Neural cell (in vitro differentiated cells): ENCODE results near the gene ARHGEF16. TPM values are rescaled to one million over a fixed set of nuclear protein-coding genes. Genes with fewer than 3 reads are reported as not detected.

ENCODE experiments used
- H2AFZ ChIP-seq: fragments of 200-600, 300-800 bp; sonication (generic), shearing (Covaris generic); 2 replicates; pipeline ENCODE4 v1.6.0; 2014; ENCODE audit warnings: low read depth, mild to moderate bottlenecking, antibody characterized with exemption, low read length, moderate library complexity
- H3F3A ChIP-seq: fragments of 200-600 bp; shearing (Covaris generic); 2 replicates; pipeline ENCODE4 v1.6.1; 2016; ENCODE audit warnings: mild to moderate bottlenecking, moderate library complexity, mixed read lengths, antibody characterized with exemption, low read length; ENCODE audit not compliant: insufficient read depth, poor library complexity, severe bottlenecking
- H3K27ac ChIP-seq: fragments of 200-600, 300-800 bp; sonication (generic), shearing (Covaris generic); 2 replicates; pipeline ENCODE4 v1.5.1; 2014; ENCODE audit warnings: mild to moderate bottlenecking, low read length, moderate library complexity
- H3K27me3 ChIP-seq: fragments of 300-800, 200-600 bp; sonication (generic), shearing (Covaris generic); 2 replicates; pipeline ENCODE4 v1.6.0; 2014; ENCODE audit warnings: mild to moderate bottlenecking, low read depth, low read length, moderate library complexity; ENCODE audit not compliant: insufficient read depth
- H3K36me3 ChIP-seq: fragments of 300-800, 200-600 bp; sonication (generic), shearing (Covaris generic); 2 replicates; pipeline ENCODE4 v1.5.1; 2014; ENCODE audit warnings: mild to moderate bottlenecking, antibody characterized with exemption, low read length, moderate library complexity; ENCODE audit not compliant: insufficient read depth
- H3K4me2 ChIP-seq: fragments of 300-800, 200-600 bp; sonication (generic), shearing (Covaris generic); 2 replicates; pipeline ENCODE4 v1.6.0; 2014; ENCODE audit warnings: mild to moderate bottlenecking, low read length
- H3K4me3 ChIP-seq: fragments of 300-800, 200-600 bp; sonication (generic), shearing (Covaris generic); 2 replicates; pipeline ENCODE4 v1.5.1; 2014; ENCODE audit warnings: mild to moderate bottlenecking, low read length, moderate library complexity
- H3K79me2 ChIP-seq: fragments of 200-600 bp; shearing (Covaris generic); replicated peaks from 2 replicates; pipeline ENCODE4 v1.6.0; 2014; ENCODE audit warnings: mild to moderate bottlenecking, low read length, moderate library complexity; ENCODE audit not compliant: insufficient read depth
- H3K9ac ChIP-seq: fragments of 300-800, 200-600 bp; sonication (generic), shearing (Covaris generic); 2 replicates; pipeline ENCODE4 v1.6.1; 2016; ENCODE audit warnings: mild to moderate bottlenecking, low read length, mixed read lengths
- H3K9me2 ChIP-seq: fragments of 200-600 bp; shearing (Covaris generic); 2 replicates; pipeline ENCODE4 v1.6.1; 2016; ENCODE audit warnings: mild to moderate bottlenecking, low read length, mixed read lengths; ENCODE audit not compliant: insufficient read depth
- H3K9me3 ChIP-seq: fragments of 200-600, 300-800 bp; sonication (generic), shearing (Covaris generic); 2 replicates; pipeline ENCODE4 v1.6.1; 2016; ENCODE audit warnings: mild to moderate bottlenecking, mixed run types, low read length, moderate library complexity, mixed read lengths
- H4K20me1 ChIP-seq: fragments of 200-600 bp; shearing (Covaris generic); 2 replicates; pipeline ENCODE4 v1.6.1; 2016; ENCODE audit warnings: mild to moderate bottlenecking, mixed run types; ENCODE audit not compliant: insufficient read depth
- CTCF ChIP-seq: fragments of 450-650 bp; IDR thresholded peaks from 2 replicates; pipeline ENCODE4 v1.5.1; 2014; ENCODE audit warnings: antibody characterized with exemption, mild to moderate bottlenecking, moderate library complexity; ENCODE audit not compliant: poor library complexity, severe bottlenecking
- EP300 ChIP-seq: fragments of 450-650 bp; conservative IDR thresholded peaks from 2 replicates; pipeline ENCODE4 v1.6.1; 2014; ENCODE audit warnings: antibody characterized with exemption, mild to moderate bottlenecking, moderate library complexity; ENCODE audit not compliant: poor library complexity, severe bottlenecking
- EZH2 ChIP-seq: fragments of 200-600, 300-800 bp; shearing (Covaris generic), sonication (generic); IDR thresholded peaks from 2 replicates; pipeline ENCODE4 v1.6.1; 2014; ENCODE audit warnings: antibody characterized with exemption, low read length, borderline replicate concordance, mild to moderate bottlenecking; ENCODE audit not compliant: insufficient read depth, poor library complexity, severe bottlenecking
- MXI1 ChIP-seq: fragments of 450-650 bp; conservative IDR thresholded peaks from 2 replicates; pipeline ENCODE4 v1.6.1; 2014; ENCODE audit warnings: antibody characterized with exemption, mild to moderate bottlenecking; ENCODE audit not compliant: poor library complexity, severe bottlenecking
- POLR2AphosphoS5 ChIP-seq: IDR thresholded peaks from 2 replicates; pipeline ENCODE4 v1.6.1; 2012
- RAD21 ChIP-seq: fragments of 450-650 bp; conservative IDR thresholded peaks from 2 replicates; pipeline ENCODE4 v1.6.1; 2014; ENCODE audit warnings: antibody characterized with exemption, mild to moderate bottlenecking, moderate library complexity
- SMC3 ChIP-seq: fragments of 450-650 bp; conservative IDR thresholded peaks from 2 replicates; pipeline ENCODE4 v1.6.1; 2014; ENCODE audit warnings: antibody characterized with exemption, mild to moderate bottlenecking, moderate library complexity; ENCODE audit not compliant: poor library complexity
- TAF1 ChIP-seq: IDR thresholded peaks from 2 replicates; pipeline ENCODE4 v1.6.1; 2012; ENCODE audit warnings: low read depth
- polyA plus RNA-seq: library from polyadenylated mRNA; depleted of rRNA; stranded (reverse); fragments of >200 nt; gene quantifications from 2 replicates; pipeline ENCODE4 v1.2.3, GENCODE V29; 2014
- TF ChIP-seq, protein P1 (sequence below): IDR thresholded peaks from 2 replicates; pipeline ENCODE4 v1.6.1; 2012; ENCODE audit warnings: borderline replicate concordance

The ARHGEF16 gene
- polyA plus RNA-seq, 1 donor from 2014 or later, result 0.64 TPM

DNA sequence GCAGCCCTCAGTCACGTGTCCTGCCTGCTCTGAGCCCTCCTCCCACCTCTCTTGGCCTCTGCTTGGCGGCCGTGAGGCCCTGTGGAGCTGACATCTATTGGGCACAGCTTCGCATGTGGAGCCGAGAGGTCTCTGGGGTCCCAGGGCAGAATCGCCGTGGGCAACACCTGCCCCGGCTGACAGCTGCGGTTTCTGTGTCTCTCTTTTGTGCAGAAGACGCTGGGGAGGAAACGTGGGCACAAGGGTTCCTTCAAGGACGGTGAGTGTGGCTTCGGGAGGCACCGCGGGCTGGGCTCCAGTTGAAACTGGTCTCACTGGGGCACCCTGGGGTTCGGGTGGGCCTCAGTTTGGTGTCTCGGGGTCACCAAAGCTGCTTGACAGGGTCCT is 11.5 kb downstream of the ARHGEF16 start:
- no peaks in the 10 kb centered on the region for H3F3A ChIP-seq
- no peaks in the 10 kb centered on the region for H4K20me1 ChIP-seq
- H3K4me2 ChIP-seq, result no peak overlapping the region
- H3K4me3 ChIP-seq, result no peak overlapping the region
- no peaks in the 10 kb centered on the region for H3K9me3 ChIP-seq
- no peak for TF ChIP-seq MXI1
- TF ChIP-seq CTCF, result no peak
- TF ChIP-seq SMC3, result no peak
- TF ChIP-seq POLR2AphosphoS5, result no peak
- TF ChIP-seq TAF1, result no peak
- no peak for TF ChIP-seq RAD21
- TF ChIP-seq EZH2, result no peak
- TF ChIP-seq, protein P1, sequence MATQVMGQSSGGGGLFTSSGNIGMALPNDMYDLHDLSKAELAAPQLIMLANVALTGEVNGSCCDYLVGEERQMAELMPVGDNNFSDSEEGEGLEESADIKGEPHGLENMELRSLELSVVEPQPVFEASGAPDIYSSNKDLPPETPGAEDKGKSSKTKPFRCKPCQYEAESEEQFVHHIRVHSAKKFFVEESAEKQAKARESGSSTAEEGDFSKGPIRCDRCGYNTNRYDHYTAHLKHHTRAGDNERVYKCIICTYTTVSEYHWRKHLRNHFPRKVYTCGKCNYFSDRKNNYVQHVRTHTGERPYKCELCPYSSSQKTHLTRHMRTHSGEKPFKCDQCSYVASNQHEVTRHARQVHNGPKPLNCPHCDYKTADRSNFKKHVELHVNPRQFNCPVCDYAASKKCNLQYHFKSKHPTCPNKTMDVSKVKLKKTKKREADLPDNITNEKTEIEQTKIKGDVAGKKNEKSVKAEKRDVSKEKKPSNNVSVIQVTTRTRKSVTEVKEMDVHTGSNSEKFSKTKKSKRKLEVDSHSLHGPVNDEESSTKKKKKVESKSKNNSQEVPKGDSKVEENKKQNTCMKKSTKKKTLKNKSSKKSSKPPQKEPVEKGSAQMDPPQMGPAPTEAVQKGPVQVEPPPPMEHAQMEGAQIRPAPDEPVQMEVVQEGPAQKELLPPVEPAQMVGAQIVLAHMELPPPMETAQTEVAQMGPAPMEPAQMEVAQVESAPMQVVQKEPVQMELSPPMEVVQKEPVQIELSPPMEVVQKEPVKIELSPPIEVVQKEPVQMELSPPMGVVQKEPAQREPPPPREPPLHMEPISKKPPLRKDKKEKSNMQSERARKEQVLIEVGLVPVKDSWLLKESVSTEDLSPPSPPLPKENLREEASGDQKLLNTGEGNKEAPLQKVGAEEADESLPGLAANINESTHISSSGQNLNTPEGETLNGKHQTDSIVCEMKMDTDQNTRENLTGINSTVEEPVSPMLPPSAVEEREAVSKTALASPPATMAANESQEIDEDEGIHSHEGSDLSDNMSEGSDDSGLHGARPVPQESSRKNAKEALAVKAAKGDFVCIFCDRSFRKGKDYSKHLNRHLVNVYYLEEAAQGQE, result no peak
- TF ChIP-seq EP300, result no peak
- no peaks in the 10 kb centered on the region for H3K36me3 ChIP-seq
- H3K9ac ChIP-seq, result no peak overlapping the region
- no peaks in the 10 kb centered on the region for H3K79me2 ChIP-seq
- H2AFZ ChIP-seq, result no peak overlapping the region
- H3K9me2 ChIP-seq, result no peaks in the 10 kb centered on the region
- H3K27ac ChIP-seq, result no peak overlapping the region
- H3K27me3 ChIP-seq, result no peaks in the 10 kb centered on the region

- TF ChIP-seq MXI1 (no peak), TAF1 (no peak), POLR2AphosphoS5 (no peak), CTCF (no peak), RAD21 (no peak), SMC3 (no peak), EP300 (no peak), EZH2 (no peak)
- TF ChIP-seq, protein P1, result no peak
- no peaks in the 10 kb centered on the region for H3K36me3 ChIP-seq
- no peak overlapping the region for H2AFZ ChIP-seq
- H3K9me3 ChIP-seq, result no peaks in the 10 kb centered on the region
- no peak overlapping the region for H3K27ac ChIP-seq
- no peaks in the 10 kb centered on the region for H3F3A ChIP-seq
- H3K9me2 ChIP-seq, result no peaks in the 10 kb centered on the region
- H3K9ac ChIP-seq, result no peak overlapping the region
- H4K20me1 ChIP-seq, result no peaks in the 10 kb centered on the region
- no peak overlapping the region for H3K4me3 ChIP-seq
- no peaks in the 10 kb centered on the region for H3K27me3 ChIP-seq
- H3K79me2 ChIP-seq, result no peaks in the 10 kb centered on the region
- H3K4me2 ChIP-seq, result no peak overlapping the region
Observed at GRCh38 chr1:3466366-3467075, 12.1 kb downstream of the ARHGEF16 start.
